ENCODE measurements around the gene PCGF5. TPM values are rescaled to one million over a fixed set of nuclear protein-coding genes. Genes with fewer than 3 reads are reported as not detected.

PCGF5 gene
- total RNA-seq, 1 donor from 2014 or later, result 42.7 TPM

DNA sequence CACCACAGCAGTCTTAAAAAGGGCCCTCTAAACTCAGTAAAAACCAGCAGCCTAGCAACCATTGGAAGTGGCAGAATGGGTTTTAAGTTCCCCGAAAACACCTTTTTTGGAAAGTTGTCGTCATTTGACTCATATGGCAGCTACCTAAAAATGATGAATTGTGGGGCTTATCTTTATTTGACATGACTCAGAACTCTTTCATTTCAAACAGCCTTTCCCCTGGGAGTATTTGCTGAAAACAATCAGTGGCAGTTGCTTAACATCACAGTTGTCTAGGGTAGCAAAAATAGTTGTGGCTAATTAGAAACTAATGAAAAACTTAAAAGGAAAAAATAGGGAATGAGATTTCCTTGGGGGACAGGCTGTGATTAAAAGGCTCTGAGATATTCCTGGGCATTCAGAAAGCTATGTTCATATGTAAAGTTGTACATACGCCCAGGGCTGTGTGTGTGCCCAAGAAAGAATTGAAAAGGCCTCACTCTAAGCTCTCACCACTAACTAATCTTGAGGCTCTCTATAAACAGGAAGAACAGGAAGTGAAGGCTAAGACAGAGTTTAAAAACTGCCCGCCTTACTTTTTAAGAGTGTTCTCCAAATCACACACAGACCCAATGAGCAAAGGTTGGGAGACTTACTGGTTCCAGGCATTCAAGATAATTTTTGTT, 108.0 kb downstream of the PCGF5 start:
- DNase-seq, result no peak

Other genes starting within 250 kb of the PCGF5 start
- gene HECTD2, start 189.7 kb downstream of the PCGF5 start, total RNA-seq, result 32.9 TPM

Measured in tongue (tissue), 2 donors.